ENCODE results near the gene RMDN3.

The RMDN3 gene

GRCh38 chr15:40746916-40747418 is 8.1 kb downstream of the RMDN3 start:
- peaks cover 30% of the 10 kb centered on the region for H3K4me1 Mint-ChIP-seq
- H3K36me3 Mint-ChIP-seq (ENCODE audit: low read depth), result peaks cover 36% of the 10 kb centered on the region
- no peak for DNase-seq
- no peaks in the 10 kb centered on the region for H3K9me3 Mint-ChIP-seq
- no peak overlapping the region for H3K4me3 Mint-ChIP-seq
- ATAC-seq, result no peak
- no peaks in the 10 kb centered on the region for H3K27me3 Mint-ChIP-seq
- no peak overlapping the region for H3K27ac Mint-ChIP-seq

GRCh38 chr15:40744815-40745152 is 10.3 kb downstream of the RMDN3 start:
- Mint-ChIP-seq H3K4me1 (peaks cover 29% of the 10 kb centered on the region), H3K27me3 (no peaks in the 10 kb centered on the region)
- ATAC-seq, result no peak

DNA sequence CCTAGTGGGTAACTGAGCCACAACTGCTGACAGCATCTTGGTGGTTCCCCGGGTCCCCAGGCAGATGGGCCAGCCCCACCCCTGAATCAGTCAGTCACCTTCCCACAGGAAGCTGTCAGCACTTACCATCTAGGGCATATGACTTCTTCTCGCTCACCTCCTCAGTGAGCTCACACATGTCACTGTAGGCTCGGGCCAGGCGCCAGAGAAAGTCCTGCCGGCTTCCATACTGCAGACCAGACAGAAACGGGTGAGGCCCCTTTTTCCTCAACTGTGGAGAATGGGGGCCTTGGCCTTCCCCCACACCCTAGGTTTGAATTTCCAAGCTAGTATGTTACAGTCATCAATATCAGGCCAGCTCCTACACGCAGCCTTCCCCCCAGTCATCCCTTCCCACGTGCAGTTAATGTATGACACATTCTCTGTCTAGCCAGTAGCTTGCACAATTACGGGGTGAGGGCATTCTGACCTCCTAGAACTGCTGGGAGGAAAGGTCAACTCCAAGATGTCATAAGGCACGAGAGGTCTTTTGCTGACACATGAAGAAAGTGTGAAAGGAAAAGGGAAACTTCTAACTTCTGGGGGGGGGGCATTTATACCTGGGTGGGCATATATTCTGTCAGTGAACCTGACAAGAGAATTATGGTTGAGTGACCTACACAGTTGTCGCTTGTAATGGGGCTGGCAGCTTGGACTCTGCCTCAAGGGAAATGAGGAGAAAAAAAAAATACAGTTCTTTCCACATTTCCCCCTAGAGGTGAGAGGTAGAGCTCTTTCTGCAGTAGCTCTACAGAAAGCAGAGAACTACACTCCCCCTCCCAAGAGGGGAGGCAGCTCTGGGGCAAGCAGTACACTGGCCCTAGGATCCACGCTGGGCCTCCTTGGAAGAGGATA is 10.9 kb downstream of the RMDN3 start:
- peak overlapping the region; percentile 36 for H3K4me3 Mint-ChIP-seq
- peaks cover 29% of the 10 kb centered on the region for H3K4me1 Mint-ChIP-seq
- H3K36me3 Mint-ChIP-seq (ENCODE audit: low read depth), result peaks cover 36% of the 10 kb centered on the region
- H3K9me3 Mint-ChIP-seq, result no peaks in the 10 kb centered on the region
- peak overlapping the region; percentile 90 for H3K27ac Mint-ChIP-seq
- DNase-seq (peak; percentile 66), ATAC-seq (peak; percentile 92)
- no peaks in the 10 kb centered on the region for H3K27me3 Mint-ChIP-seq

More at GRCh38 chr15:40744815-40745152, 10.3 kb downstream of the RMDN3 start:
- Mint-ChIP-seq H3K36me3 (ENCODE audit: low read depth) (peaks cover 35% of the 10 kb centered on the region), H3K27ac (peak overlapping the region; percentile 90), H3K9me3 (no peaks in the 10 kb centered on the region), H3K4me3 (no peak overlapping the region)
- DNase-seq, result no peak

DNA sequence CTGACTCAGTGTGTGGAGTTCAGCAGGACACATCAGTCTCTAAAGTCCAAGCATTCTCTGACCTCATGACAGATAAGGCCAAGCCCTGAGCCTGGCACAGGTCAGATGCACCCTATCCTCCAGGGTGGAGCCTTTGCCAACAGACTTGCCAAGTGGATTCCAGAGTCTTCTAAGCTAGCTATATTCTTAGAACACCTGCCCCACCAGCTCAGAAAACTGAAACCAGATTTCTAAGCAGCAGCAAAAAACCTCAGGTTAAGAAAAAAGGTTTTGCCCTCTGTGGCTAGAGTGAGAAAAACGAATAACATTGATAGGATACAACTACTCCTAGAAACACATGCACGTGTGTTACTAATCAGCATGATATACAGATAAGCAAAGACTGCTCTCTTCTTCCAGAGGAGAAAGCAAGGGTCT is 11.6 kb downstream of the RMDN3 start:
- H3K4me1 Mint-ChIP-seq, result peaks cover 29% of the 10 kb centered on the region
- ATAC-seq, result no peak
- H3K27ac Mint-ChIP-seq, result peak overlapping the region; percentile 90
- no peak for DNase-seq
- no peak overlapping the region for H3K4me3 Mint-ChIP-seq
- H3K36me3 Mint-ChIP-seq (ENCODE audit: low read depth), result peaks cover 40% of the 10 kb centered on the region
- H3K27me3 Mint-ChIP-seq, result no peaks in the 10 kb centered on the region
- H3K9me3 Mint-ChIP-seq, result no peaks in the 10 kb centered on the region

- DNase-seq (no peak), ATAC-seq (no peak)
- Mint-ChIP-seq H3K9me3 (no peaks in the 10 kb centered on the region), H3K4me3 (no peak overlapping the region), H3K27ac (no peak overlapping the region), H3K36me3 (ENCODE audit: low read depth) (peaks cover 53% of the 10 kb centered on the region), H3K4me1 (peaks cover 22% of the 10 kb centered on the region), H3K27me3 (no peaks in the 10 kb centered on the region)
These were observed 15.2 kb downstream of the RMDN3 start for GRCh38 chr15:40739854-40740253.

GRCh38 chr15:40739047-40739446 is 16.0 kb downstream of the RMDN3 start:
- no peak for ATAC-seq
- no peak for DNase-seq
- Mint-ChIP-seq H3K27ac (no peak overlapping the region), H3K9me3 (no peaks in the 10 kb centered on the region), H3K4me3 (no peak overlapping the region), H3K36me3 (ENCODE audit: low read depth) (peaks cover 50% of the 10 kb centered on the region), H3K27me3 (no peaks in the 10 kb centered on the region), H3K4me1 (peaks cover 15% of the 10 kb centered on the region)

DNA sequence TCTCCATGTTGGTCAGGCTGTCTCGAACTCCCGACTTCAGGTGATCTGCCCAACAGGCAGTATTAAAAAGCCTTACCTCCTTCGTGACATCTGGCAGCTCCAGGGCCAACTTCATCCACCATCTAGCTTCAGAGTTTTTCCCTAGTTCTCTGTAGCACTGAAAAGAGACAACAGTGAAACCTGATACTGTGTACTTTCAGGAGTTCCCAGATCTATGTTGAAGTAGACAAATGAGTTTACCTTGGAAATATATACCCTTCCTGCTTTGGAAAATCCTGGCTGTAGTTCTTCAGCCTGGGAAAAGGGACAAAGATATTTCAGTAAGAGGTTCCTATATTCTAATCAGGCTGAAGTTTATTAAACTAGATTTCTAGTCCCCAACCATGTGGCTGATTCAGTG is 18.0 kb downstream of the RMDN3 start:
- ATAC-seq (no peak), DNase-seq (no peak)
- H3K9me3 Mint-ChIP-seq, result no peaks in the 10 kb centered on the region
- H3K4me1 Mint-ChIP-seq, result no peaks in the 10 kb centered on the region
- H3K27ac Mint-ChIP-seq, result no peak overlapping the region
- H3K4me3 Mint-ChIP-seq, result no peak overlapping the region
- H3K36me3 Mint-ChIP-seq (ENCODE audit: low read depth), result peaks cover 45% of the 10 kb centered on the region
- H3K27me3 Mint-ChIP-seq, result no peaks in the 10 kb centered on the region

DNA sequence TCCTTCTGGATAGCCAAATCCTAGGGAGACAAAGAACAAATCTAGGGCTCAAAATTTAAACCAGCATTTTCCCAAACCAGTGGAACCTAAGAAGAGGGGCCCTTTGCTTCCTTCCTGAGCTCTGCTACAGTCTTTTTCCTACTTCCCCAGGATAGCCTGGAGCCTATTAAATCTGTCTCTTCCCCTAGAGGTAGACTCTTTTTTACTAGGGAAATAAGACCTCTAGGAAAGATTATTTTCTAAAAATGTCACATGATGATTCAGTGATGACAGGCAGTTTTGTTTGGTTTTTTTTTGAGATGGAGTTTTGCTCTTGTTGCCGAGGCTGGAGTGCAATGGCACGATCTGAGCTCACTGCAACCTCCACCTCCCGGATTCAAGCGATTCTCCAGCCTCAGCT is 18.5 kb downstream of the RMDN3 start:
- no peaks in the 10 kb centered on the region for H3K27me3 Mint-ChIP-seq
- peaks cover 49% of the 10 kb centered on the region for H3K36me3 Mint-ChIP-seq (ENCODE audit: low read depth)
- ATAC-seq (no peak), DNase-seq (no peak)
- H3K4me1 Mint-ChIP-seq, result no peaks in the 10 kb centered on the region
- no peaks in the 10 kb centered on the region for H3K9me3 Mint-ChIP-seq
- no peak overlapping the region for H3K27ac Mint-ChIP-seq
- no peak overlapping the region for H3K4me3 Mint-ChIP-seq

- no peaks in the 10 kb centered on the region for H3K27me3 Mint-ChIP-seq
- no peak for DNase-seq
- ATAC-seq, result no peak
- no peaks in the 10 kb centered on the region for H3K9me3 Mint-ChIP-seq
- H3K27ac Mint-ChIP-seq, result no peak overlapping the region
- H3K36me3 Mint-ChIP-seq (ENCODE audit: low read depth), result peaks cover 50% of the 10 kb centered on the region
- no peak overlapping the region for H3K4me3 Mint-ChIP-seq
- H3K4me1 Mint-ChIP-seq, result no peaks in the 10 kb centered on the region
These were observed 24.0 kb downstream of the RMDN3 start for GRCh38 chr15:40731034-40731433.

DNA sequence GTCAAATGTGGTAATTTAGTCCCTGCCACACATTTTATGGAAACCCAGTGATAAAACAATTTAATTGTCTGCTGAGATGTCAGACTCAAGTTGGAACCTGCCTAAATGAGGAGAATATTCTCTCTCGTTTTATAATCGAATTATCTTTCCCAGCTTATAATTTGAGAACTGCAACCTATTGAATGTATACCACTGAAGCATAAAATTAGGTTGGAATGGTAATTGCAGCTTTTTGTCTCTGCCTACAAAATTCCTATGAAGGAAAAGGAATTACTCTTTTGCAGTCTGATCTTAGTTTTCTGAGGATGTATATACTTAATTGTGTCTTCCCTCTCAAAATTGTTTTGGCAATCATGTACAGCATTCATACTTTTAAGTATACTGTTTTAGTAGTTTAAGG is 31.1 kb downstream of the RMDN3 start:
- ATAC-seq (no peak), DNase-seq (no peak)
- no peaks in the 10 kb centered on the region for H3K27me3 Mint-ChIP-seq
- peaks cover 17% of the 10 kb centered on the region for H3K4me1 Mint-ChIP-seq
- H3K36me3 Mint-ChIP-seq (ENCODE audit: low read depth), result peaks cover 45% of the 10 kb centered on the region
- H3K4me3 Mint-ChIP-seq, result no peak overlapping the region
- no peaks in the 10 kb centered on the region for H3K9me3 Mint-ChIP-seq
- H3K27ac Mint-ChIP-seq, result no peak overlapping the region

- no peak for DNase-seq
- Mint-ChIP-seq H3K4me1 (peaks cover 17% of the 10 kb centered on the region), H3K27ac (no peak overlapping the region), H3K36me3 (ENCODE audit: low read depth) (peaks cover 43% of the 10 kb centered on the region), H3K27me3 (no peaks in the 10 kb centered on the region), H3K9me3 (no peaks in the 10 kb centered on the region), H3K4me3 (no peak overlapping the region)
- ATAC-seq, result peak; percentile 73
These were observed 32.1 kb downstream of the RMDN3 start for GRCh38 chr15:40722934-40723333.

GRCh38 chr15:40722354-40722753 is 32.7 kb downstream of the RMDN3 start:
- DNase-seq (no peak), ATAC-seq (no peak)
- peak overlapping the region; percentile 4 for H3K27ac Mint-ChIP-seq
- H3K9me3 Mint-ChIP-seq, result no peaks in the 10 kb centered on the region
- H3K27me3 Mint-ChIP-seq, result no peaks in the 10 kb centered on the region
- H3K4me3 Mint-ChIP-seq, result no peak overlapping the region
- peaks cover 17% of the 10 kb centered on the region for H3K4me1 Mint-ChIP-seq
- peaks cover 46% of the 10 kb centered on the region for H3K36me3 Mint-ChIP-seq (ENCODE audit: low read depth)

- no peak overlapping the region for H3K27ac Mint-ChIP-seq
- ATAC-seq, result no peak
- no peaks in the 10 kb centered on the region for H3K9me3 Mint-ChIP-seq
- no peaks in the 10 kb centered on the region for H3K27me3 Mint-ChIP-seq
- H3K4me3 Mint-ChIP-seq, result no peak overlapping the region
- no peak for DNase-seq
- H3K4me1 Mint-ChIP-seq, result peaks cover 17% of the 10 kb centered on the region
- peaks cover 47% of the 10 kb centered on the region for H3K36me3 Mint-ChIP-seq (ENCODE audit: low read depth)
These were observed 33.4 kb downstream of the RMDN3 start for GRCh38 chr15:40721701-40722100.

- Mint-ChIP-seq H3K4me1 (peaks cover 1% of the 10 kb centered on the region), H3K9me3 (no peaks in the 10 kb centered on the region), H3K36me3 (ENCODE audit: low read depth) (peaks cover 46% of the 10 kb centered on the region), H3K4me3 (no peak overlapping the region), H3K27me3 (no peaks in the 10 kb centered on the region), H3K27ac (no peak overlapping the region)
- DNase-seq (no peak), ATAC-seq (no peak)
These were observed 38.9 kb downstream of the RMDN3 start for GRCh38 chr15:40716165-40716564.

GRCh38 chr15:40714144-40714543 is 40.9 kb downstream of the RMDN3 start:
- Mint-ChIP-seq H3K36me3 (ENCODE audit: low read depth) (peaks cover 47% of the 10 kb centered on the region), H3K9me3 (no peaks in the 10 kb centered on the region), H3K4me1 (no peaks in the 10 kb centered on the region), H3K27ac (no peak overlapping the region), H3K27me3 (no peaks in the 10 kb centered on the region), H3K4me3 (no peak overlapping the region)
- no peak for ATAC-seq
- DNase-seq, result no peak
